HG02798 (cell line): ENCODE data around the gene PTPRM.

Experiments used
- ATAC-seq: cut with Tn5 transposase; IDR thresholded peaks from one replicate; pipeline ENCODE4 v1.9.1; 2021; ENCODE audit warnings: mild to moderate bottlenecking; ENCODE audit not compliant: unreplicated experiment, poor library complexity

The PTPRM gene

GRCh38 chr18:7786569-7786968 lies 219.5 kb downstream of the PTPRM start:
- ATAC-seq: no peak

GRCh38 chr18:7787339-7787738 lies 220.2 kb downstream of the PTPRM start:
- ATAC-seq: no peak

GRCh38 chr18:7789856-7790552 lies 222.9 kb downstream of the PTPRM start:
- no peak for ATAC-seq

- no peak for ATAC-seq
These were observed 226.0 kb downstream of the PTPRM start for GRCh38 chr18:7793100-7793499.

- ATAC-seq: no peak
These were observed 236.9 kb downstream of the PTPRM start for GRCh38 chr18:7803956-7804469.

- no peak for ATAC-seq
These were observed 238.0 kb downstream of the PTPRM start for GRCh38 chr18:7805096-7805495.

GRCh38 chr18:7805880-7806279 lies 238.8 kb downstream of the PTPRM start:
- no peak for ATAC-seq

GRCh38 chr18:7807936-7808453 lies 240.9 kb downstream of the PTPRM start:
- no peak for ATAC-seq

- no peak for ATAC-seq
These were observed 241.9 kb downstream of the PTPRM start for GRCh38 chr18:7808992-7809391.

- ATAC-seq: no peak
These were observed 242.3 kb downstream of the PTPRM start for GRCh38 chr18:7809455-7809854.

GRCh38 chr18:7809978-7810377 lies 242.9 kb downstream of the PTPRM start:
- ATAC-seq: no peak

GRCh38 chr18:7812431-7813063 lies 245.4 kb downstream of the PTPRM start:
- no peak for ATAC-seq

GRCh38 chr18:7813131-7813530 lies 246.0 kb downstream of the PTPRM start:
- ATAC-seq: no peak

- ATAC-seq: no peak
These were observed 247.7 kb downstream of the PTPRM start for GRCh38 chr18:7814754-7815315.

GRCh38 chr18:7815787-7816186 lies 248.7 kb downstream of the PTPRM start:
- no peak for ATAC-seq

- no peak for ATAC-seq
These were observed 250.6 kb downstream of the PTPRM start for GRCh38 chr18:7817575-7818230.

GRCh38 chr18:7821784-7822183 lies 254.7 kb downstream of the PTPRM start:
- no peak for ATAC-seq

- peak; percentile 72 for ATAC-seq
These were observed 255.6 kb downstream of the PTPRM start for GRCh38 chr18:7822435-7823331.

GRCh38 chr18:7824970-7825369 lies 257.9 kb downstream of the PTPRM start:
- ATAC-seq: no peak

GRCh38 chr18:7830468-7830867 lies 263.4 kb downstream of the PTPRM start:
- peak; percentile 76 for ATAC-seq
